GM12892 (cell line): ENCODE results near the gene MYOZ1.
A peak's percentile ranks its signal among the peaks of the same experiment; 100 is the strongest.

ENCODE experiments used
- DNase-seq: peaks from one replicate; pipeline ENCODE4 v3.0.0; 2011; ENCODE audit not compliant: insufficient read length
- FAIRE-seq: peaks from 2 replicates; lab custom pipeline; 2011; peaks lifted over from hg19 to GRCh38; lab: Jason Lieb, UNC
- POLR2A ChIP-seq: IDR thresholded peaks from 2 replicates; pipeline ENCODE4 v1.6.1; 2011; ENCODE audit warnings: low read depth, low read length, control low read depth
- POLR2AphosphoS5 ChIP-seq: IDR thresholded peaks from 2 replicates; pipeline ENCODE4 v1.6.1; 2011; ENCODE audit warnings: low read depth, low read length, control low read depth
- TAF1 ChIP-seq: IDR thresholded peaks from 2 replicates; pipeline ENCODE4 v1.6.1; 2011; ENCODE audit warnings: low read depth, mild to moderate bottlenecking, control low read depth, low read length, borderline replicate concordance

The MYOZ1 gene

GRCh38 chr10:73644767-73645166, 3.5 kb upstream of the MYOZ1 start:
- TF ChIP-seq TAF1 (no peak), POLR2A (no peak), POLR2AphosphoS5 (no peak)
- no peak for FAIRE-seq

GRCh38 chr10:73644015-73644743, 2.9 kb upstream of the MYOZ1 start:
- FAIRE-seq: peak; percentile 83
- no peak for DNase-seq
- TF ChIP-seq POLR2AphosphoS5: no peak
- TF ChIP-seq TAF1: no peak
- TF ChIP-seq POLR2A: no peak

More at GRCh38 chr10:73644767-73645166, 3.5 kb upstream of the MYOZ1 start:
- DNase-seq: no peak

GRCh38 chr10:73643362-73643761, 2.1 kb upstream of the MYOZ1 start:
- no peak for DNase-seq
- TF ChIP-seq TAF1 (no peak), POLR2A (no peak), POLR2AphosphoS5 (no peak)
- no peak for FAIRE-seq

- FAIRE-seq: no peak
- DNase-seq: no peak
- no peak for TF ChIP-seq POLR2A
- no peak for TF ChIP-seq TAF1
- no peak for TF ChIP-seq POLR2AphosphoS5
Measured at GRCh38 chr10:73639286-73639685, 2.0 kb downstream of the MYOZ1 start.

- TF ChIP-seq POLR2A (no peak), POLR2AphosphoS5 (no peak), TAF1 (no peak)
- FAIRE-seq: no peak
- DNase-seq: no peak
Measured at GRCh38 chr10:73635781-73636180, 5.5 kb downstream of the MYOZ1 start.

- no peak for FAIRE-seq
- no peak for DNase-seq
- TF ChIP-seq POLR2AphosphoS5 (no peak), POLR2A (no peak), TAF1 (no peak)
Measured at GRCh38 chr10:73634421-73634820, 6.9 kb downstream of the MYOZ1 start.

- TF ChIP-seq POLR2A (no peak), TAF1 (no peak), POLR2AphosphoS5 (no peak)
- DNase-seq (no peak), FAIRE-seq (no peak)
Measured at GRCh38 chr10:73629165-73629564, 12.1 kb downstream of the MYOZ1 start.

- FAIRE-seq (no peak), DNase-seq (no peak)
- TF ChIP-seq TAF1 (no peak), POLR2AphosphoS5 (no peak), POLR2A (no peak)
Measured at GRCh38 chr10:73628405-73628804, 12.9 kb downstream of the MYOZ1 start.

- no peak for FAIRE-seq
Measured at GRCh38 chr10:73627300-73627699, 14.0 kb downstream of the MYOZ1 start.

GRCh38 chr10:73625884-73626752, 15.2 kb downstream of the MYOZ1 start:
- DNase-seq: peak; percentile 92
- TF ChIP-seq TAF1 (peak; percentile 91), POLR2A (peak; percentile 93), POLR2AphosphoS5 (peak; percentile 96)
- peak; percentile 98 for FAIRE-seq

More at GRCh38 chr10:73627300-73627699, 14.0 kb downstream of the MYOZ1 start:
- no peak; the same call in 1 of the 2 replicates for TF ChIP-seq POLR2A
- TF ChIP-seq POLR2AphosphoS5: no peak
- TF ChIP-seq TAF1: no peak
- DNase-seq: no peak

- no peak for FAIRE-seq
- no peak for TF ChIP-seq POLR2AphosphoS5
- no peak for TF ChIP-seq TAF1
- no peak for TF ChIP-seq POLR2A
Measured at GRCh38 chr10:73625004-73625883, 16.0 kb downstream of the MYOZ1 start.

More at GRCh38 chr10:73625004-73625883, 16.0 kb downstream of the MYOZ1 start:
- DNase-seq: no peak
